Subcutaneous abdominal adipose tissue (tissue), 5 donors: ENCODE data around the gene RPS2.

Source experiments
- H3K27ac ChIP-seq: one replicate; pipeline ENCODE4 v1.7.0; 2013; ENCODE audit warnings: low read depth, mild to moderate bottlenecking, inconsistent platforms, low read length, moderate library complexity
- H3K27me3 ChIP-seq, 5 donors: one replicate each; pipeline ENCODE4 v1.7.0; 2013; ENCODE audit warnings: low read length in 5 of 5, inconsistent platforms in 1 of 5; ENCODE audit not compliant: control insufficient read depth in 5 of 5, insufficient read depth in 4 of 5
- H3K36me3 ChIP-seq, 5 donors: one replicate each; pipeline ENCODE4 v1.7.0; 2013; ENCODE audit warnings: low read length in 5 of 5; ENCODE audit not compliant: control insufficient read depth in 5 of 5, insufficient read depth in 5 of 5
- H3K4me1 ChIP-seq, 5 donors: one replicate each; pipeline ENCODE4 v1.7.0; 2013; ENCODE audit warnings: low read length in 5 of 5, mild to moderate bottlenecking in 3 of 5, moderate library complexity in 1 of 5; ENCODE audit not compliant: control insufficient read depth in 5 of 5, insufficient read depth in 5 of 5
- H3K4me3 ChIP-seq, 5 donors: one replicate each; pipeline ENCODE4 v1.7.0; 2013; ENCODE audit warnings: low read length in 5 of 5, low read depth in 1 of 5
- H3K9ac ChIP-seq, 5 donors: one replicate each; pipeline ENCODE4 v1.7.0; 2013; ENCODE audit warnings: low read length in 5 of 5, mild to moderate bottlenecking in 4 of 5, moderate library complexity in 3 of 5
- H3K9me3 ChIP-seq, 5 donors: one replicate each; pipeline ENCODE4 v1.7.0; 2013; ENCODE audit warnings: low read length in 5 of 5; ENCODE audit not compliant: control insufficient read depth in 5 of 5
- donor health status: healthy.
- donor health status: healthy.
- donor health status: healthy.
- donor health status: healthy.
- donor health status: healthy.

RPS2 gene

DNA sequence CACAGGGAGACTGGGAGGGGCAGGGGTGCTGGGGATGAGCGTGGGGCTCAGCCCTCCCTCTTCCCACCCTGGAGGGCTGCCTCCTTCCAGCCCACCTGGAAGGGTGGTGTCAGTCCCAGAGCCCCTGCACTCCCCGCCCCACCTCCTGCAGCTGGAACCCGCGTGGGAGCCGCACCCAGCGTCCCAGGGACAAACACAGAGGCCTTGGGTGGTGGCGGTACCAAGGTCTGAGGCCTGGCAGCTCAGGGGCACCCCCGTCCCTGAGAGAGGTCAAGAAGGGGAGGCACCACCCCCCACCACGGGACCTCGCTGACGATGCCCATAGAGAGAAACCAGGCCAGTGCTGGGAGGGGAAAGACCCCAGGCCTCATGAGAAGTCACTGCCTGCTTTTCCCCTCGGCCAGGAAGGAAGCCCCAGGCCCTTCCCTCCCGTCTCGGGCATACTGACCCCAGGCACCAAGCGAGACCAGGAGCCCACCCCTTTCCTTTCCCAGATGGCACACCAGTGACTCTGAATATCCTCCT is 50.5 kb downstream of the RPS2 start:
- H3K4me1 ChIP-seq: peaks cover 0 to 7% (median 4%) of the 10 kb centered on the region in 5 donors
- H3K27ac ChIP-seq: no peak overlapping the region
- H3K4me3 ChIP-seq: no peak overlapping the region
- no peaks in the 10 kb centered on the region for H3K9me3 ChIP-seq
- no peak overlapping the region for H3K9ac ChIP-seq
- H3K36me3 ChIP-seq: no peaks in the 10 kb centered on the region
- H3K27me3 ChIP-seq: peaks cover 31 to 63% (median 47%) of the 10 kb centered on the region in 5 donors

- Histone ChIP-seq H3K4me3 (no peak overlapping the region), H3K27me3 (peaks cover 30 to 64% (median 46%) of the 10 kb centered on the region in 5 donors), H3K9ac (no peak overlapping the region), H3K9me3 (no peaks in the 10 kb centered on the region), H3K36me3 (no peaks in the 10 kb centered on the region), H3K4me1 (peaks cover 0 to 5% (median 4%) of the 10 kb centered on the region in 5 donors), H3K27ac (no peak overlapping the region)
Measured at GRCh38 chr16:1913327-1914083, 51.1 kb downstream of the RPS2 start.

DNA sequence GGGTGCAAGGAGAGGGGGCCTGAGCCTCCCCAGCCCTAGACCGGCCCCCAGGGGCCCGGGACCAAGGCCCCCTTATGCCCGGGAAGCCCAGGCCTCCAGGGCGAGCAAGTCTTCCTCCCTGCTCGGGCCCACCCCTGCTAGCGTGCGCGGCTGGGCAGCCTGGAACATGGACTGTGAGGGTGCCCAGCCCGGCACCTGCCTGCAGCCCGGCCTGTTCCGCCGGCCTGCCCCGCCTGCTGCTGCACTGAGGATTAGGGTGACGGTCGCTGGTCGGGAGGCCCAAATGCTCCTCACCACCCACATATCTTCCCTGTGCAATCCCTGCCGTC is 52.4 kb downstream of the RPS2 start:
- Histone ChIP-seq H3K36me3 (no peaks in the 10 kb centered on the region), H3K27ac (no peak overlapping the region), H3K9me3 (no peaks in the 10 kb centered on the region), H3K9ac (no peak overlapping the region), H3K4me3 (no peak overlapping the region), H3K27me3 (peaks cover 36 to 70% (median 49%) of the 10 kb centered on the region in 5 donors), H3K4me1 (peaks cover 0 to 4% (median 3%) of the 10 kb centered on the region in 5 donors)
